ENCODE results near the gene ACAD9.

The ACAD9 gene

DNA sequence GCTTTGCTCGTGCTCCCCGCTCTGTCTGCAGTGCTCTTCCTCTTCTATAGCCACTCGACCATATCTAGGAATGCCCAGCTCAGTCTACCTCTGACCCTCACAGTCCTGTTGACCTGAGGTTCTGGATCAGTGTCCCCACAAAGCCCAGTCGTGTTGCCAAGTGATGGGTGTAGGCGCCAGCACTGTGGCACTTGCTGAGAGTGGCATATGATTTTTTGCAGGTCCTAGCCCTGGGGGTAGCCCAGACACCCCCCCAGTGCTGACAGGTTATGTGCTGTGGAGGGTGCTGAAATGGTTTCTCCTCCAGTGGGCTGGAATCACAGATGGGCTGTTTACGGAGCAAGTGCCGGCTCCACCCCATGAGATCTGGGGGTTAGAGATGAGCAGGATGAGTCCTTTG lies 32.5 kb downstream of the ACAD9 start:
- Histone ChIP-seq H3K4me2 (ENCODE audit: low read length) (no peak overlapping the region), H3K9me3 (ENCODE audit: low read length) (no peaks in the 10 kb centered on the region), H3K9me2 (ENCODE audit: low read depth, low read length) (no peaks in the 10 kb centered on the region), H3K4me1 (ENCODE audit: insufficient read depth, low read length, severe bottlenecking) (no peaks in the 10 kb centered on the region), H3F3A (ENCODE audit: insufficient read depth, low read length) (no peaks in the 10 kb centered on the region), H3K27ac (ENCODE audit: low read depth, low read length, poor library complexity, severe bottlenecking) (no peak overlapping the region), H3K79me2 (ENCODE audit: insufficient read depth, low read length) (no peaks in the 10 kb centered on the region), H3K36me3 (ENCODE audit: insufficient read depth, low read length) (peaks cover 100% of the 10 kb centered on the region), H2AFZ (ENCODE audit: low read length) (no peak overlapping the region), H3K4me3 (ENCODE audit: low read depth, low read length, poor library complexity, severe bottlenecking) (no peak overlapping the region), H4K20me1 (ENCODE audit: insufficient read depth, low read length) (no peaks in the 10 kb centered on the region), H3K9ac (ENCODE audit: low read length) (no peak overlapping the region), H3K27me3 (ENCODE audit: insufficient read depth, low read length) (no peaks in the 10 kb centered on the region)
- TF ChIP-seq EZH2 (IDR thresholded peaks at IDR 0.05; ENCODE audit: borderline replicate concordance, low read length) (no peak), CTCF (IDR thresholded peaks at IDR 0.05; ENCODE audit: low read length) (no peak)

DNA sequence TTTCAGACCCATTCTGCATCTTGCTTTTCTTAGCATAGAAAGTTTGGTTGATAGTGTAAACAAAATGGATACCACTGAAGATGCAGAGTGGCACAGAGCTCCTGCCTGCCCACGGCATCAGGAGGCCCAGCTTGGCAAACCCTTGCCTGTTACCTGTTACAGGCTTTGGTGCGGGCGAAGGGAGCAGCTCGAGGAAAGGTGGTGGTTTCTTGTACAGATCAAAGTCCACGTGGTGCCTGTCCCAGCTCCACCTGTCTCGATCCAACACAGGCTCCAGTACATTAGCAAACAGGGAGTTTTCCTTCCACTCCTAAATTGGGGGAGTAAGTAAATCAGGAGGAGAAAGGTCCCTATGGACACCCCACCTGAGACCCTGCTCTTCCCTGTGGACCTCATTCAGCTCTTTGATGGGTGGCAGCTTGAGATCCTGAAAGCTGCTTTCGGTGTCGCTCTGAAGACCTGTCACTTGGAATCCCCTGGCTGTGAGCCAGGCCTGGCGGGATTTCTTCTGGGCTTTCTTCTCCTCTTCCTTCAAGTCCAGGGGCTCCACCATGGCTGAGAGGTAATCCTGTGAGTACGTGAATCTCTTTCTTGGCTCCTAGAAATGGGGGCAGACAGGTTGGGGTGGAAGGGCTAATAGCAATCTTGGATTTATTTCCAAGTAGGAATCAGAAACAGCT lies 35.7 kb downstream of the ACAD9 start:
- H3K79me2 ChIP-seq (ENCODE audit: insufficient read depth, low read length): no peaks in the 10 kb centered on the region
- TF ChIP-seq EZH2 (IDR thresholded peaks at IDR 0.05; ENCODE audit: borderline replicate concordance, low read length) (no peak), CTCF (IDR thresholded peaks at IDR 0.05; ENCODE audit: low read length) (no peak)
- no peaks in the 10 kb centered on the region for H3K9me2 ChIP-seq (ENCODE audit: low read depth, low read length)
- H3K4me3 ChIP-seq (ENCODE audit: low read depth, low read length, poor library complexity, severe bottlenecking): no peak overlapping the region
- H2AFZ ChIP-seq (ENCODE audit: low read length): no peak overlapping the region
- no peaks in the 10 kb centered on the region for H3K4me1 ChIP-seq (ENCODE audit: insufficient read depth, low read length, severe bottlenecking)
- H3K9me3 ChIP-seq (ENCODE audit: low read length): no peaks in the 10 kb centered on the region
- no peaks in the 10 kb centered on the region for H3F3A ChIP-seq (ENCODE audit: insufficient read depth, low read length)
- H3K27me3 ChIP-seq (ENCODE audit: insufficient read depth, low read length): no peaks in the 10 kb centered on the region
- H3K4me2 ChIP-seq (ENCODE audit: low read length): no peak overlapping the region
- H3K36me3 ChIP-seq (ENCODE audit: insufficient read depth, low read length): peaks cover 98% of the 10 kb centered on the region
- no peak overlapping the region for H3K9ac ChIP-seq (ENCODE audit: low read length)
- H3K27ac ChIP-seq (ENCODE audit: low read depth, low read length, poor library complexity, severe bottlenecking): no peak overlapping the region
- H4K20me1 ChIP-seq (ENCODE audit: insufficient read depth, low read length): no peaks in the 10 kb centered on the region

DNA sequence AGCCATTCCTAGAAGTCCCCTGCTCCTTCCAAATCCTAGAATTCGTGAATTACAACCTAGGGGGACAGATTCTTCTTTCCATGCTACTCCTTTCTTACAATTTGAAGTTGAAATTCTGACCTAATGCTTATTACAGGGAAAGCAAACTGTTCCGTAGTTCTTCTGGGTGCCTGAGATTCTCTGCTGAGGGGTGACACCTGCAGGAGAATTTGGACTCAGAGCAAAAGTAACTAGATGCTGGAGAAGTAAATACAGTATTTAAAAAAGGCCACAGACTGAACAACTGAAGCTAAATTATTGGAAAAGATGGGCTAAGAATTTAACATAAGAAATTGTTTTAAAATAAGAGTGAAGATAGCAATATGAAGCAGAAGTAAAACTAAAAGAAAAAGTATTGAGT lies 37.9 kb downstream of the ACAD9 start:
- Histone ChIP-seq H3K27ac (ENCODE audit: low read depth, low read length, poor library complexity, severe bottlenecking) (no peak overlapping the region), H4K20me1 (ENCODE audit: insufficient read depth, low read length) (no peaks in the 10 kb centered on the region), H3K4me2 (ENCODE audit: low read length) (no peak overlapping the region), H3K4me3 (ENCODE audit: low read depth, low read length, poor library complexity, severe bottlenecking) (no peak overlapping the region), H3F3A (ENCODE audit: insufficient read depth, low read length) (no peaks in the 10 kb centered on the region), H3K4me1 (ENCODE audit: insufficient read depth, low read length, severe bottlenecking) (no peaks in the 10 kb centered on the region), H3K36me3 (ENCODE audit: insufficient read depth, low read length) (peaks cover 76% of the 10 kb centered on the region), H2AFZ (ENCODE audit: low read length) (no peak overlapping the region), H3K9ac (ENCODE audit: low read length) (no peak overlapping the region), H3K79me2 (ENCODE audit: insufficient read depth, low read length) (no peaks in the 10 kb centered on the region), H3K9me3 (ENCODE audit: low read length) (no peaks in the 10 kb centered on the region), H3K9me2 (ENCODE audit: low read depth, low read length) (no peaks in the 10 kb centered on the region), H3K27me3 (ENCODE audit: insufficient read depth, low read length) (no peaks in the 10 kb centered on the region)
- TF ChIP-seq CTCF (IDR thresholded peaks at IDR 0.05; ENCODE audit: low read length) (no peak), EZH2 (IDR thresholded peaks at IDR 0.05; ENCODE audit: borderline replicate concordance, low read length) (no peak)
